GM12878 (cell line): ENCODE results near the gene OR6B1. TPM values are rescaled to one million over a fixed set of nuclear protein-coding genes. Genes with fewer than 3 reads are reported as not detected.

Experiments
- ATAC-seq: fragments of 200-7000 bp; cut with Tn5 transposase; 3 replicates; pipeline ENCODE4 v1.9.1; 2020; ENCODE audit warnings: mild to moderate bottlenecking, moderate library complexity
- BruUV-seq: library from RNA; stranded (reverse); fragments of 400-500 nt; replicated peaks from 2 replicates; lab custom pipeline; 2021; lab: Mats Ljungman, UMichigan
- CTCF ChIA-PET: fragments of 300-600 bp; sonication (Branson Sonifier 250); formaldehyde crosslinking; extraction: SDS; loops from one replicate; lab custom pipeline; 2021; ENCODE audit warnings: inconsistent platforms; lab: Yijun Ruan, JAX
- POLR2A ChIA-PET: fragments of 350-600 bp; formaldehyde crosslinking; extraction: SDS; loops from one replicate; lab custom pipeline; 2021; ENCODE audit warnings: inconsistent platforms; lab: Charles Lee
- RAD21 ChIA-PET: fragments of 300-600 bp; sonication (Branson Sonifier 250); formaldehyde crosslinking; loops from one replicate; lab custom pipeline; 2023; ENCODE audit warnings: antibody characterized with exemption; ENCODE audit not compliant: unreplicated experiment; lab: Charles Lee
- SMC1A ChIA-PET: fragments of 300-600 bp; sonication (Branson Sonifier 250); formaldehyde crosslinking; loops from one replicate; lab custom pipeline; 2023; ENCODE audit not compliant: unreplicated experiment, uncharacterized antibody; lab: Charles Lee
- DNase-seq: peaks from one replicate; pipeline ENCODE4 v3.0.0-alpha.2; 2011; ENCODE audit warnings: low read depth, low spot score
- FAIRE-seq: peaks from 3 replicates; lab custom pipeline; 2011; peaks lifted over from hg19 to GRCh38; lab: Jason Lieb, UNC
- H2AFZ ChIP-seq: 2 replicates; pipeline ENCODE4 v1.6.0; 2011; ENCODE audit warnings: low read depth, low read length, control low read depth; ENCODE audit not compliant: control insufficient read depth
- H3K27ac ChIP-seq: 2 replicates; pipeline ENCODE4 v1.5.1; 2011; ENCODE audit warnings: control low read depth; ENCODE audit not compliant: control insufficient read depth, insufficient read depth
- H3K27me3 ChIP-seq, 2 experiments: replicated peaks in 1 of 2; 2 replicates each; pipeline versions ENCODE4 v1.6.0 to v1.6.1; 2011; ENCODE audit warnings: low read length in 1 of 2; ENCODE audit not compliant: control insufficient read depth in 2 of 2, insufficient read depth in 2 of 2
- H3K36me3 ChIP-seq, 2 experiments: 2 replicates each; pipeline ENCODE4 v1.5.1; 2011; ENCODE audit warnings: low read length in 1 of 2; ENCODE audit not compliant: control insufficient read depth in 2 of 2, insufficient read depth in 2 of 2
- H3K4me1 ChIP-seq: 2 replicates; pipeline ENCODE4 v1.6.1; 2011; ENCODE audit warnings: mild to moderate bottlenecking, low read length, moderate library complexity, mixed read lengths; ENCODE audit not compliant: control insufficient read depth, insufficient read depth
- H3K4me2 ChIP-seq: 2 replicates; pipeline ENCODE4 v1.6.0; 2011; ENCODE audit warnings: control low read depth; ENCODE audit not compliant: control insufficient read depth, insufficient read depth
- H3K4me3 ChIP-seq: fragments of 200-600 bp; sonication (generic); 2 replicates; pipeline ENCODE4 v1.5.1; 2016
- H3K79me2 ChIP-seq: 2 replicates; pipeline ENCODE4 v1.6.0; 2011; ENCODE audit warnings: low read length; ENCODE audit not compliant: control insufficient read depth, insufficient read depth
- H3K9ac ChIP-seq: 2 replicates; pipeline ENCODE4 v1.8.0; 2011; ENCODE audit warnings: low read length, control low read depth, mixed read lengths; ENCODE audit not compliant: control insufficient read depth, insufficient read depth
- H3K9me3 ChIP-seq: replicated peaks from 3 replicates; pipeline ENCODE4 v1.5.1; 2011; ENCODE audit warnings: mild to moderate bottlenecking, low read length; ENCODE audit not compliant: control insufficient read depth, insufficient read depth
- H4K20me1 ChIP-seq: 2 replicates; pipeline ENCODE4 v1.6.0; 2011; ENCODE audit not compliant: control insufficient read depth, insufficient read depth
- CTCF ChIP-seq, 3 experiments: IDR thresholded peaks in 2 of 3; conservative IDR thresholded peaks in 1 of 3; 2 replicates each; pipeline ENCODE4 v1.5.1; 2011; ENCODE audit warnings: low read depth in 3 of 3, low read length in 3 of 3, mild to moderate bottlenecking in 3 of 3, control low read depth in 2 of 3, moderate library complexity in 2 of 3, inconsistent platforms in 1 of 3, mixed read lengths in 1 of 3; ENCODE audit not compliant: control insufficient read depth in 2 of 3, insufficient read depth in 1 of 3; ENCODE audit errors: extremely low read depth in 1 of 3
- HDAC6 ChIP-seq: fragments of 200-600 bp; sonication (generic); IDR thresholded peaks from one replicate; pipeline ENCODE4 v1.8.0; 2017; ENCODE audit warnings: antibody characterized with exemption; ENCODE audit not compliant: unreplicated experiment
- IRF5 ChIP-seq: fragments of 450-650 bp; IDR thresholded peaks from 2 replicates; pipeline ENCODE4 v1.6.1; 2017; ENCODE audit warnings: borderline replicate concordance
- JUND ChIP-seq: IDR thresholded peaks from 2 replicates; pipeline ENCODE4 v1.6.1; 2012; ENCODE audit warnings: low read depth, mild to moderate bottlenecking, low read length, improper control_type of control experiment, moderate library complexity
- MEF2A ChIP-seq: IDR thresholded peaks from 2 replicates; pipeline ENCODE4 v1.6.1; 2011; ENCODE audit warnings: low read depth, mild to moderate bottlenecking, low read length, moderate library complexity; ENCODE audit not compliant: insufficient read depth
- MYB ChIP-seq: fragments of 150-350 bp; IDR thresholded peaks from 2 replicates; pipeline ENCODE4 v1.6.1; 2014; ENCODE audit warnings: mild to moderate bottlenecking, low read depth, low read length, borderline replicate concordance
- NFYA ChIP-seq: IDR thresholded peaks from 2 replicates; pipeline ENCODE4 v1.6.1; 2011; ENCODE audit warnings: low read depth, mild to moderate bottlenecking, low read length, improper control_type of control experiment, borderline replicate concordance
- PML ChIP-seq: IDR thresholded peaks from 2 replicates; pipeline ENCODE4 v1.6.1; 2012; ENCODE audit warnings: low read length, inconsistent platforms
- POU2F2 ChIP-seq: IDR thresholded peaks from 3 replicates; pipeline ENCODE4 v1.6.1; 2011; ENCODE audit warnings: low read depth, mild to moderate bottlenecking, low read length, borderline replicate concordance
- RELA ChIP-seq: fragments of 450-650 bp; IDR thresholded peaks from 2 replicates; pipeline ENCODE4 v1.8.0; 2014; ENCODE audit warnings: borderline replicate concordance; ENCODE audit not compliant: partially characterized antibody
- RFX5 ChIP-seq: IDR thresholded peaks from 2 replicates; pipeline ENCODE4 v1.6.1; 2011; ENCODE audit warnings: low read depth, low read length, improper control_type of control experiment
- SUZ12 ChIP-seq: fragments of 200-600 bp; sonication (generic); IDR thresholded peaks from one replicate; pipeline ENCODE4 v1.6.1; 2018; ENCODE audit warnings: antibody characterized with exemption, mild to moderate bottlenecking; ENCODE audit not compliant: unreplicated experiment
- USF1 ChIP-seq: IDR thresholded peaks from 2 replicates; pipeline ENCODE4 v1.6.1; 2011; ENCODE audit warnings: borderline replicate concordance, low read depth, mild to moderate bottlenecking, moderate library complexity, mixed read lengths, low read length; ENCODE audit not compliant: insufficient read depth; ENCODE audit errors: extremely low read length
- WRNIP1 ChIP-seq: IDR thresholded peaks from 2 replicates; pipeline ENCODE4 v1.6.1; 2011; ENCODE audit warnings: low read depth, low read length, improper control_type of control experiment, borderline replicate concordance
- ZBED1 ChIP-seq: IDR thresholded peaks from 2 replicates; pipeline ENCODE4 v1.6.1; 2016; ENCODE audit warnings: borderline replicate concordance
- ZBTB40 ChIP-seq: fragments of 450-650 bp; IDR thresholded peaks from 2 replicates; pipeline ENCODE4 v1.6.1; 2016; ENCODE audit warnings: mild to moderate bottlenecking, moderate library complexity, borderline replicate concordance
- ZNF274 ChIP-seq: IDR thresholded peaks from one replicate; pipeline ENCODE4 v1.8.0; 2011; ENCODE audit not compliant: insufficient read length, insufficient read depth
- WGBS: methylation state at CpG from one replicate; pipeline ENCODE4 v1.1.6; 2016; ENCODE audit warnings: low lambda C conversion rate; ENCODE audit not compliant: insufficient replicate concordance, insufficient coverage; ENCODE audit errors: missing lambda C conversion rate; 5-methylcytosine and 5-hydroxymethylcytosine counted together
- in situ Hi-C: fragments of 300-500 bp; cut with MboI; formaldehyde crosslinking; loops from 9 replicates; pipeline ENCODE4 v1.14.3; 2018; ENCODE audit warnings: mixed read lengths
- intact Hi-C: fragments of 100-400 bp; cut with micrococcal nuclease; formaldehyde crosslinking; loops from one replicate; pipeline ENCODE4 v1.14.2; 2022; ENCODE audit not compliant: unreplicated experiment
- polyA plus RNA-seq, 11 experiments: library from polyadenylated mRNA; depleted of rRNA in 4 of 11; unstranded in 6 of 11; stranded (reverse) in 5 of 11; fragments of >200 nt; fragmentation: Nextera tagmentation in 4 of 11; fragmentation: Illumina TruSeq in 1 of 11; extraction: Ambion mirVana in 4 of 11; extraction: Trizol in 1 of 11; gene quantifications; 1 replicate in 1 of 11; 2 replicates in 10 of 11; pipeline versions ENCODE4 v1.2.1 to v1.2.3, GENCODE V29; 2011 to 2016; ENCODE audit warnings: inconsistent platforms in 2 of 11, missing spikeins in 2 of 11, low read depth in 1 of 11
- total RNA-seq, 4 experiments: library from RNA; depleted of rRNA in 3 of 4; stranded (reverse); fragments of >200 nt in 3 of 4; fragmentation: Illumina TruSeq in 1 of 4; extraction: Trizol in 1 of 4; gene quantifications; 2 replicates each; pipeline versions ENCODE4 v1.2.1 to v1.2.3, GENCODE V29; 2013 to 2021

Gene OR6B1
- total and polyA plus RNA-seq, 10 of the 15 experiments (the other 5 are each of a cell fraction or from before 2014, with no cell fraction given): not detected

GRCh38 chr7:144004703-144005102 is 4.6 kb downstream of the OR6B1 start:
- Histone ChIP-seq H2AFZ (no peak overlapping the region), H3K9ac (no peak overlapping the region), H4K20me1 (no peaks in the 10 kb centered on the region), H3K79me2 (no peaks in the 10 kb centered on the region), H3K27ac (no peak overlapping the region), H3K4me1 (no peaks in the 10 kb centered on the region), H3K27me3 (no peaks in the 10 kb centered on the region), H3K36me3 (no peaks in the 10 kb centered on the region), H3K4me2 (no peak overlapping the region), H3K9me3 (no peaks in the 10 kb centered on the region; the same call in 1 of the 3 replicates), H3K4me3 (no peak overlapping the region)
- under 1% methylated on average over 5 of the region's 5 CpGs for WGBS
- CTCF ChIA-PET: no interaction called here
- intact Hi-C loops: no loop called here
- no peak for FAIRE-seq
- no TSS peak for BruUV-seq
- ATAC-seq: no peak
- RAD21 ChIA-PET: no interaction called here
- in situ Hi-C loops: no loop called here
- POLR2A ChIA-PET: no interaction called here
- DNase-seq: no peak
- SMC1A ChIA-PET: no interaction called here
- no peak for TF ChIP-seq HDAC6
- TF ChIP-seq ZBED1: no peak
- TF ChIP-seq RFX5: no peak
- TF ChIP-seq ZBTB40: no peak
- TF ChIP-seq JUND: no peak
- TF ChIP-seq POU2F2: no peak
- no peak for TF ChIP-seq PML
- TF ChIP-seq SUZ12: no peak
- no peak for TF ChIP-seq ZNF274
- TF ChIP-seq MEF2A: no peak
- no peak for TF ChIP-seq NFYA
- TF ChIP-seq RELA: no peak
- TF ChIP-seq WRNIP1: no peak
- TF ChIP-seq MYB: no peak
- TF ChIP-seq CTCF (IDR thresholded peaks at IDR 0.05 in 2 of 3, conservative IDR thresholded peaks at IDR 0.05 in 1 of 3; ENCODE audit: control insufficient read depth in 2 of 3, extremely low read depth in 1 of 3, insufficient read depth in 1 of 3, low read depth in 3 of 3, low read length in 3 of 3): no peak
- TF ChIP-seq USF1: no peak
- no peak for TF ChIP-seq IRF5
